Heart right ventricle (tissue), 16 donors: ENCODE data around the gene CPSF2. TPM values are rescaled to one million over a fixed set of nuclear protein-coding genes. Genes with fewer than 3 reads are reported as not detected.

Experiments
- ATAC-seq, 8 donors: fragments of 200-7000 bp; cut with Tn5 transposase; one replicate each; pipeline ENCODE4 v1.9.1; 2020; ENCODE audit warnings: mild to moderate bottlenecking in 8 of 8, moderate library complexity in 8 of 8, moderate number of reproducible peaks in 1 of 8
- DNase-seq, 2 donors: peaks; one replicate each; pipeline ENCODE4 v3.0.0-alpha.2; 2020
- H3K27ac ChIP-seq, 10 donors: fragments of 200-600 bp; sonication (generic) in 2 of 10; one replicate each; pipeline versions ENCODE4 v1.5.0 to v1.8.0; 2020 to 2022; ENCODE audit warnings: mild to moderate bottlenecking in 3 of 10
- H3K27me3 ChIP-seq, 7 donors: fragments of 200-600 bp; one replicate each; pipeline ENCODE4 v1.8.0; 2021 to 2022; ENCODE audit warnings: mild to moderate bottlenecking in 2 of 7
- H3K36me3 ChIP-seq, 9 donors: fragments of 200-600 bp; sonication (generic) in 1 of 9; one replicate each; pipeline versions ENCODE4 v1.5.0 to v1.8.0; 2020 to 2022; ENCODE audit warnings: mild to moderate bottlenecking in 2 of 9
- H3K4me1 ChIP-seq, 9 donors: fragments of 200-600 bp; sonication (generic) in 1 of 9; one replicate each; pipeline versions ENCODE4 v1.5.0 to v1.8.0; 2020 to 2022; ENCODE audit warnings: mild to moderate bottlenecking in 4 of 9
- H3K4me3 ChIP-seq, 10 donors: fragments of 200-600 bp; sonication (generic) in 2 of 10; one replicate each; pipeline versions ENCODE4 v1.5.0 to v1.8.0; 2020 to 2022; ENCODE audit warnings: mild to moderate bottlenecking in 7 of 10, moderate library complexity in 2 of 10
- H3K9me3 ChIP-seq, 11 donors: fragments of 200-600 bp in 10 of 11; sonication (generic) in 2 of 11; one replicate each; pipeline versions ENCODE4 v1.5.0 to v1.8.0; 2013 to 2022; ENCODE audit warnings: mild to moderate bottlenecking in 2 of 11, control low read depth in 1 of 11, moderate library complexity in 1 of 11
- WGBS, 2 donors: extraction: QIAGEN DNeasy Blood & Tissue Kit; methylation state at CpG; one replicate each; pipeline ENCODE4 v1.1.7; 2013; ENCODE audit warnings: inconsistent platforms in 1 of 2; 5-methylcytosine and 5-hydroxymethylcytosine counted together
- intact Hi-C, 10 donors: fragments of 100-400 bp; cut with DNase I; formaldehyde crosslinking; loops; one replicate each; pipeline versions ENCODE4 v1.11.1 to v1.14.2; 2022
- polyA plus RNA-seq, 2 donors: library from polyadenylated mRNA; stranded (reverse); fragments of 200-250 nt; gene quantifications; one replicate each; pipeline ENCODE4 v1.2.3, GENCODE V29; 2013
- total RNA-seq, 10 donors: library from RNA; stranded (reverse); fragmentation: NEBNext Ultra II Directional in 3 of 10; extraction: Animal tissue kit (Norgen Biotek cat#: 25700) in 3 of 10; gene quantifications; one replicate each; pipeline versions ENCODE4 v1.2.1 to v1.2.4, GENCODE V29; 2021 to 2023
- TF ChIP-seq, protein P1 (sequence below), 9 donors: fragments of 200-600 bp; sonication (generic) in 2 of 9; IDR thresholded peaks; one replicate each; pipeline versions ENCODE4 v1.5.0 to v1.8.0; 2021 to 2022; ENCODE audit warnings: antibody characterized with exemption in 9 of 9, mild to moderate bottlenecking in 5 of 9, moderate library complexity in 1 of 9
- donor health status: Arrhythmogenic right ventricular cardiomyopathy.
- donor health status: ischemic (EF 13 %, LVEDD 7.1; RV severe dilation, severe dysfunction).
- donor health status: healthy with polysubstance abuse.
- donor health status: DM: no; HTN: yes; CAD: no.
- donor health status: DM: no; HTN: no; CAD: no.
- donor health status: ischemic (EF 25% LVEDD 6.9; RV normal size, moderate dysfunction).
- donor health status: ischemic (EF 25% LVEDD 5.7; RV mildly dilated, moderate dysfunction).
- donor health status: healthy.
- donor health status: DM: yes; HTN: yes; CAD: no.
- donor health status: Ischemic cardiomyopathy.
- donor health status: ischemic (EF 35%, LVEDD 5.7; RV mildly dilated, moderate dysfunction).
- donor health status: nonischemic (EF 11% LVEDD 7.7; RV severe dilation, severe dysfunction).
- donor health status: DM: yes; HTN: yes; CAD: no.
- donor health status: PGD.
- donor health status: ischemic (EF 29% LVEDD 5.4; RV normal size, mild dysfunction).
- donor health status: nonischemic (EF 23%, LVEDD 6.1; RV moderate dilation, normal function).

The CPSF2 gene
- total and polyA plus RNA-seq, 12 donors, result 4.8 to 50.3 (median 42.0) TPM

DNA sequence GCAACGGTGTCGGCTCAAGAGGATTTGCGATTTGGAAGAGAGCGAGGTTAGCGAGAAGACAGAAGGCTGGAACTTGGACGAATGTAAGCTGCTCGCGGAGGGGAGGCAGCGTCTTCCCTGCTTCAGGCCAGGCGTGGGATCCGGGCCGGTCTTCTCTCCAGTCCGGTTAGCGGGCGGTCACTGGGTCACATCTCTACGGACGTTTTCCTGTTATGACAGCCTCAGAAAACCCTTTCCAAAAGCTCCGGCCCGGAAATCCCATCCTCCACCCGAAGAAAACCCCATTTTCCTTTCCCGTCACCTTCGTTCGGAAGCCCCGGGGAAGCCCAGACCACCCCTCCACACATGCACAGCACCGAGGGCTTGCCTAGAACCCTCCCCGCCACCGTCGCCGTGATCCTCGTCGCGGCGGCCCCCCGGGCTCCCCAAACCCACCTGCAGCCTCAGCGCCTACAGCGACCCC is 531 bp upstream of the CPSF2 start:
- Histone ChIP-seq H3K9me3 (no peaks in the 10 kb centered on the region), H3K4me3 (peak overlapping the region; percentile 64 to 98 (median 84)), H3K36me3 (peaks cover 0 to 45% (median 15%) of the 10 kb centered on the region in 9 donors), H3K27me3 (no peaks in the 10 kb centered on the region), H3K27ac (peak overlapping the region; percentile 83 to 100 (median 96)), H3K4me1 (peaks cover 4 to 68% (median 42%) of the 10 kb centered on the region in 9 donors)
- WGBS, 2 donors, result 0 to 1% methylated on average over 36 of the region's 36 CpGs
- DNase-seq (peak; percentile 64 to 72), ATAC-seq (peak; percentile 48 to 71 (median 60))
- intact Hi-C loops, result loop anchor here in 3 of 10 donors (1.0 to 10.0 kb wide), 5 partner anchors 14 to 564 kb away; partner anchors contain the start of gene ATXN3 (in 2 of the 3)
- TF ChIP-seq, protein P1, sequence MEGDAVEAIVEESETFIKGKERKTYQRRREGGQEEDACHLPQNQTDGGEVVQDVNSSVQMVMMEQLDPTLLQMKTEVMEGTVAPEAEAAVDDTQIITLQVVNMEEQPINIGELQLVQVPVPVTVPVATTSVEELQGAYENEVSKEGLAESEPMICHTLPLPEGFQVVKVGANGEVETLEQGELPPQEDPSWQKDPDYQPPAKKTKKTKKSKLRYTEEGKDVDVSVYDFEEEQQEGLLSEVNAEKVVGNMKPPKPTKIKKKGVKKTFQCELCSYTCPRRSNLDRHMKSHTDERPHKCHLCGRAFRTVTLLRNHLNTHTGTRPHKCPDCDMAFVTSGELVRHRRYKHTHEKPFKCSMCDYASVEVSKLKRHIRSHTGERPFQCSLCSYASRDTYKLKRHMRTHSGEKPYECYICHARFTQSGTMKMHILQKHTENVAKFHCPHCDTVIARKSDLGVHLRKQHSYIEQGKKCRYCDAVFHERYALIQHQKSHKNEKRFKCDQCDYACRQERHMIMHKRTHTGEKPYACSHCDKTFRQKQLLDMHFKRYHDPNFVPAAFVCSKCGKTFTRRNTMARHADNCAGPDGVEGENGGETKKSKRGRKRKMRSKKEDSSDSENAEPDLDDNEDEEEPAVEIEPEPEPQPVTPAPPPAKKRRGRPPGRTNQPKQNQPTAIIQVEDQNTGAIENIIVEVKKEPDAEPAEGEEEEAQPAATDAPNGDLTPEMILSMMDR (IDR thresholded peaks at IDR 0.05), result no peak

DNA sequence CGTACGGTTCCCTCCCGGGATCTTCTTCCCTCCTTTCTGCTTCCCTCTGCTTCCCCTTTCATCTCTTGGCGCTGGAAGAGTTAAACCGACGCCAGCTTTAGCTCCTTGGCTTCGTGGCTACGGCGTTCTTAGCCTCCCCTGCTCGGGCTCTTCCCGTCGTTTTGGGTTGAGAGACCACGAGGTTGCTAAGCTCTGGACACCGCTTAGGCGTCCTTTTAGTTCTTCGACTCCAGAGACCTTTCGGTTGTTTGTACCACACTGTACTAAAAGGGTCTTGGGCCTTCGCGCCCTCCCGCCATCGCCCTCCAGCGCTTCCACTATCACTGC is 545 bp downstream of the CPSF2 start:
- peak; percentile 16 to 51 (median 42) for ATAC-seq
- Histone ChIP-seq H3K27ac (peak overlapping the region; percentile 83 to 100 (median 96)), H3K9me3 (no peaks in the 10 kb centered on the region), H3K36me3 (peaks cover 0 to 45% (median 15%) of the 10 kb centered on the region in 9 donors), H3K4me1 (peaks cover 4 to 61% (median 42%) of the 10 kb centered on the region in 9 donors), H3K4me3 (peak overlapping the region; percentile 64 to 98 (median 84)), H3K27me3 (no peaks in the 10 kb centered on the region)
- WGBS, 2 donors, result 0 to 1% methylated on average over 22 of the region's 22 CpGs
- TF ChIP-seq, protein P1 (IDR thresholded peaks at IDR 0.05), result no peak
- intact Hi-C loops, result loop anchor here in 3 of 10 donors (10.0 kb wide), 3 partner anchors 472 to 562 kb away; no protein-coding TSS in a partner anchor
- no peak for DNase-seq

DNA sequence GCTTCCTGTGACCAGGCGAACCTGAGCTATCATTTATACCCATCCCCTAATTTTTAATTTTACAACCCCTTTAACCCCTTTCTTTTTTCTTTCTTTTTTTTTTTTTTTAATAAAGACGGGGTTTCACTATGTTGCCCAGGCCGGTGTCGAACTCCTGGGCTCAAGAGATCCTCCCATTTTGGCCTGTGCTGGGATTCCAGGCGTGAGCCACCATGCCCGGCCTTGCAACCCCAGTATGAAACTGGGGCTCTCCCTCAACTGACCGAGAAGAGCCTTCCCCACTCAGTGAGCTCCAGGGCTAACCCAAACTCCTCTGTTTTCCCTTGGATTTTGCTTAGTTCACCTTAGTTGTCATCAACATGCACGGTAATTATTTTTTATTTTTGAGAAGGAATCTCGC is 992 bp downstream of the CPSF2 start:
- WGBS, 2 donors, result 41 to 49% methylated on average over 9 of the region's 9 CpGs
- no peaks in the 10 kb centered on the region for H3K27me3 ChIP-seq
- no peak for DNase-seq
- intact Hi-C loops, result loop anchor here in 3 of 10 donors (10.0 kb wide), 3 partner anchors 472 to 562 kb away; no protein-coding TSS in a partner anchor
- H3K27ac ChIP-seq, result peak overlapping the region in 8 of 10 donors; percentile 92 to 100 (median 96)
- H3K36me3 ChIP-seq, result peaks cover 0 to 45% (median 10%) of the 10 kb centered on the region in 9 donors
- peak overlapping the region; percentile 64 to 98 (median 84) for H3K4me3 ChIP-seq
- peak in 1 of 8 donors; percentile 7 for ATAC-seq
- no peaks in the 10 kb centered on the region for H3K9me3 ChIP-seq
- TF ChIP-seq, protein P1 (IDR thresholded peaks at IDR 0.05), result no peak
- H3K4me1 ChIP-seq, result peaks cover 4 to 60% (median 42%) of the 10 kb centered on the region in 9 donors

DNA sequence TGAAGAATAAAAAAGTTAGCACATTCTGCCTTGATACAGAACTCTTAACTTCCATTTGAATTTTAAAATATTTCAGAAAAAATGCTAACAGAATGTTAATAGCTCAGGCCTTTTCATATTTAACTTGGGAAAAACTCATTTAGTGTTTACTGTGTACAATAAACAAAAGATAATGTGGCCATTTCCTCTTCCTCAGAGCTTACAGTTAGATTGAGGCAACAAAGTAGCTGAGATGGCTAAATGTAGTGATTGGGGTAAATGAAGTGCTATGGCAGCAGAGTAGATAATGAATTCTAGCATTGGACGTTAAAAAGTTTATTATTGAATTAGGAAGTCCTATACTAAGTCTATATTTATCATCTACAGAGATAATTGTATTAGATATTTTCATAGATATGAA is 12.7 kb downstream of the CPSF2 start:
- ATAC-seq (no peak), DNase-seq (no peak)
- Histone ChIP-seq H3K27me3 (no peaks in the 10 kb centered on the region), H3K9me3 (no peaks in the 10 kb centered on the region), H3K27ac (no peak overlapping the region), H3K36me3 (peaks cover 0 to 100% (median 34%) of the 10 kb centered on the region in 9 donors), H3K4me1 (peaks cover 0 to 7% (median 0%) of the 10 kb centered on the region in 9 donors), H3K4me3 (no peak overlapping the region)
- TF ChIP-seq, protein P1 (IDR thresholded peaks at IDR 0.05), result no peak
- WGBS, 2 donors, result 78 to 81% methylated on average over 1 of the region's 1 CpG
- intact Hi-C loops, result loop anchor here in 4 of 10 donors (10.0 kb wide), 2 partner anchors 320 to 550 kb away; no protein-coding TSS in a partner anchor
